ENCODE measurements around the gene CASK.
A peak's percentile ranks its signal among the peaks of the same experiment; 100 is the strongest.

Gene CASK

GRCh38 chrX:41823402-41823801 is 100.0 kb downstream of the CASK start:
- no peak overlapping the region for H3K4me3 ChIP-seq (ENCODE audit: control insufficient read depth, low read depth, low read length)
- DNase-seq (ENCODE audit: low read depth) = peak; percentile 37
- TF ChIP-seq CTCF (conservative IDR thresholded peaks at IDR 0.05; ENCODE audit: control insufficient read depth, insufficient read depth, low read depth, low read length) = no peak

- no peak for TF ChIP-seq CTCF (conservative IDR thresholded peaks at IDR 0.05; ENCODE audit: control insufficient read depth, insufficient read depth, low read depth, low read length)
- no peak overlapping the region for H3K4me3 ChIP-seq (ENCODE audit: control insufficient read depth, low read depth, low read length)
- no peak for DNase-seq (ENCODE audit: low read depth)
Observed at GRCh38 chrX:41822892-41823291, 100.5 kb downstream of the CASK start.

- H3K4me3 ChIP-seq (ENCODE audit: control insufficient read depth, low read depth, low read length) = no peak overlapping the region
- TF ChIP-seq CTCF (conservative IDR thresholded peaks at IDR 0.05; ENCODE audit: control insufficient read depth, insufficient read depth, low read depth, low read length) = no peak
- peak; percentile 11 for DNase-seq (ENCODE audit: low read depth)
Observed at GRCh38 chrX:41808047-41808446, 115.3 kb downstream of the CASK start.

- no peak for DNase-seq (ENCODE audit: low read depth)
- no peak overlapping the region for H3K4me3 ChIP-seq (ENCODE audit: control insufficient read depth, low read depth, low read length)
- TF ChIP-seq CTCF (conservative IDR thresholded peaks at IDR 0.05; ENCODE audit: control insufficient read depth, insufficient read depth, low read depth, low read length) = peak; percentile 5
Observed at GRCh38 chrX:41802958-41803357, 120.4 kb downstream of the CASK start.

- no peak for TF ChIP-seq CTCF (conservative IDR thresholded peaks at IDR 0.05; ENCODE audit: control insufficient read depth, insufficient read depth, low read depth, low read length)
- no peak for DNase-seq (ENCODE audit: low read depth)
- no peak overlapping the region for H3K4me3 ChIP-seq (ENCODE audit: control insufficient read depth, low read depth, low read length)
Observed at GRCh38 chrX:41799661-41800060, 123.7 kb downstream of the CASK start.

GRCh38 chrX:41796577-41796976 is 126.8 kb downstream of the CASK start:
- no peak for TF ChIP-seq CTCF (conservative IDR thresholded peaks at IDR 0.05; ENCODE audit: control insufficient read depth, insufficient read depth, low read depth, low read length)
- no peak overlapping the region for H3K4me3 ChIP-seq (ENCODE audit: control insufficient read depth, low read depth, low read length)
- no peak for DNase-seq (ENCODE audit: low read depth)

- TF ChIP-seq CTCF (conservative IDR thresholded peaks at IDR 0.05; ENCODE audit: control insufficient read depth, insufficient read depth, low read depth, low read length) = no peak
- no peak for DNase-seq (ENCODE audit: low read depth)
- H3K4me3 ChIP-seq (ENCODE audit: control insufficient read depth, low read depth, low read length) = no peak overlapping the region
Observed at GRCh38 chrX:41796046-41796445, 127.3 kb downstream of the CASK start.

Measured in fibroblast of mammary gland (primary cell).